GM12878 (cell line): ENCODE data around the gene CLCA2. TPM values are rescaled to one million over a fixed set of nuclear protein-coding genes. Genes with fewer than 3 reads are reported as not detected.

Experiments used
- ATAC-seq: fragments of 200-7000 bp; cut with Tn5 transposase; 3 replicates; pipeline ENCODE4 v1.9.1; 2020; ENCODE audit warnings: mild to moderate bottlenecking, moderate library complexity
- BruUV-seq: library from RNA; stranded (reverse); fragments of 400-500 nt; replicated peaks from 2 replicates; lab custom pipeline; 2021; lab: Mats Ljungman, UMichigan
- CTCF ChIA-PET: fragments of 300-600 bp; sonication (Branson Sonifier 250); formaldehyde crosslinking; extraction: SDS; loops from one replicate; lab custom pipeline; 2021; ENCODE audit warnings: inconsistent platforms; lab: Yijun Ruan, JAX
- POLR2A ChIA-PET: fragments of 350-600 bp; formaldehyde crosslinking; extraction: SDS; loops from one replicate; lab custom pipeline; 2021; ENCODE audit warnings: inconsistent platforms; lab: Charles Lee
- RAD21 ChIA-PET: fragments of 300-600 bp; sonication (Branson Sonifier 250); formaldehyde crosslinking; loops from one replicate; lab custom pipeline; 2023; ENCODE audit warnings: antibody characterized with exemption; ENCODE audit not compliant: unreplicated experiment; lab: Charles Lee
- SMC1A ChIA-PET: fragments of 300-600 bp; sonication (Branson Sonifier 250); formaldehyde crosslinking; loops from one replicate; lab custom pipeline; 2023; ENCODE audit not compliant: unreplicated experiment, uncharacterized antibody; lab: Charles Lee
- DNase-seq: peaks from one replicate; pipeline ENCODE4 v3.0.0-alpha.2; 2011; ENCODE audit warnings: low read depth, low spot score
- FAIRE-seq: peaks from 3 replicates; lab custom pipeline; 2011; peaks lifted over from hg19 to GRCh38; lab: Jason Lieb, UNC
- H2AFZ ChIP-seq: 2 replicates; pipeline ENCODE4 v1.6.0; 2011; ENCODE audit warnings: low read depth, low read length, control low read depth; ENCODE audit not compliant: control insufficient read depth
- H3K27ac ChIP-seq: 2 replicates; pipeline ENCODE4 v1.5.1; 2011; ENCODE audit warnings: control low read depth; ENCODE audit not compliant: control insufficient read depth, insufficient read depth
- H3K27me3 ChIP-seq, 2 experiments: replicated peaks in 1 of 2; 2 replicates each; pipeline versions ENCODE4 v1.6.0 to v1.6.1; 2011; ENCODE audit warnings: low read length in 1 of 2; ENCODE audit not compliant: control insufficient read depth in 2 of 2, insufficient read depth in 2 of 2
- H3K36me3 ChIP-seq, 2 experiments: 2 replicates each; pipeline ENCODE4 v1.5.1; 2011; ENCODE audit warnings: low read length in 1 of 2; ENCODE audit not compliant: control insufficient read depth in 2 of 2, insufficient read depth in 2 of 2
- H3K4me1 ChIP-seq: 2 replicates; pipeline ENCODE4 v1.6.1; 2011; ENCODE audit warnings: mild to moderate bottlenecking, low read length, moderate library complexity, mixed read lengths; ENCODE audit not compliant: control insufficient read depth, insufficient read depth
- H3K4me2 ChIP-seq: 2 replicates; pipeline ENCODE4 v1.6.0; 2011; ENCODE audit warnings: control low read depth; ENCODE audit not compliant: control insufficient read depth, insufficient read depth
- H3K4me3 ChIP-seq: fragments of 200-600 bp; sonication (generic); 2 replicates; pipeline ENCODE4 v1.5.1; 2016
- H3K79me2 ChIP-seq: 2 replicates; pipeline ENCODE4 v1.6.0; 2011; ENCODE audit warnings: low read length; ENCODE audit not compliant: control insufficient read depth, insufficient read depth
- H3K9ac ChIP-seq: 2 replicates; pipeline ENCODE4 v1.8.0; 2011; ENCODE audit warnings: low read length, control low read depth, mixed read lengths; ENCODE audit not compliant: control insufficient read depth, insufficient read depth
- H3K9me3 ChIP-seq: replicated peaks from 3 replicates; pipeline ENCODE4 v1.5.1; 2011; ENCODE audit warnings: mild to moderate bottlenecking, low read length; ENCODE audit not compliant: control insufficient read depth, insufficient read depth
- H4K20me1 ChIP-seq: 2 replicates; pipeline ENCODE4 v1.6.0; 2011; ENCODE audit not compliant: control insufficient read depth, insufficient read depth
- ATF2 ChIP-seq: IDR thresholded peaks from 2 replicates; pipeline ENCODE4 v1.6.1; 2012; ENCODE audit warnings: low read length, inconsistent platforms
- ATF7 ChIP-seq: fragments of 450-650 bp; IDR thresholded peaks from 2 replicates; pipeline ENCODE4 v1.6.1; 2016; ENCODE audit warnings: low read depth, mild to moderate bottlenecking
- CREB1 ChIP-seq: IDR thresholded peaks from 2 replicates; pipeline ENCODE4 v1.6.1; 2012; ENCODE audit warnings: low read depth, mild to moderate bottlenecking, inconsistent platforms
- E2F4 ChIP-seq: IDR thresholded peaks from 2 replicates; pipeline ENCODE4 v1.6.1; 2012; ENCODE audit warnings: low read depth, low read length, improper control_type of control experiment
- GABPA ChIP-seq: IDR thresholded peaks from 2 replicates; pipeline ENCODE4 v1.6.1; 2014; ENCODE audit warnings: antibody characterized with exemption, low read depth, mild to moderate bottlenecking, inconsistent platforms
- IRF4 ChIP-seq: IDR thresholded peaks from 2 replicates; pipeline ENCODE4 v1.6.1; 2011; ENCODE audit warnings: low read depth, low read length
- JUND ChIP-seq: IDR thresholded peaks from 2 replicates; pipeline ENCODE4 v1.6.1; 2012; ENCODE audit warnings: low read depth, mild to moderate bottlenecking, low read length, improper control_type of control experiment, moderate library complexity
- MYC ChIP-seq: IDR thresholded peaks from 2 replicates; pipeline ENCODE4 v1.6.1; 2011; ENCODE audit warnings: mild to moderate bottlenecking, low read length, moderate library complexity, inconsistent platforms; ENCODE audit not compliant: insufficient read depth, insufficient replicate concordance, insufficient read length, severe bottlenecking
- PRDM15 ChIP-seq: fragments of 450-650 bp; formaldehyde crosslinking; IDR thresholded peaks from 2 replicates; pipeline ENCODE4 v1.4.0; 2020; ENCODE audit warnings: mild to moderate bottlenecking, moderate library complexity
- RAD51 ChIP-seq: fragments of 450-650 bp; IDR thresholded peaks from 2 replicates; pipeline ENCODE4 v1.6.1; 2016; ENCODE audit warnings: moderate library complexity, mild to moderate bottlenecking, inconsistent platforms
- SMC3 ChIP-seq: IDR thresholded peaks from 2 replicates; pipeline ENCODE4 v1.6.1; 2011; ENCODE audit warnings: low read length, improper control_type of control experiment, borderline replicate concordance
- SRF ChIP-seq, 2 experiments: IDR thresholded peaks; 2 replicates each; pipeline ENCODE4 v1.6.1; 2011; ENCODE audit warnings: low read depth in 2 of 2, low read length in 2 of 2, mild to moderate bottlenecking in 1 of 2, moderate library complexity in 1 of 2
- TARDBP ChIP-seq: IDR thresholded peaks from 2 replicates; pipeline ENCODE4 v1.6.1; 2016; ENCODE audit warnings: borderline replicate concordance
- ZNF274 ChIP-seq: IDR thresholded peaks from one replicate; pipeline ENCODE4 v1.8.0; 2011; ENCODE audit not compliant: insufficient read length, insufficient read depth
- in situ Hi-C: fragments of 300-500 bp; cut with MboI; formaldehyde crosslinking; loops from 9 replicates; pipeline ENCODE4 v1.14.3; 2018; ENCODE audit warnings: mixed read lengths
- intact Hi-C: fragments of 100-400 bp; cut with micrococcal nuclease; formaldehyde crosslinking; loops from one replicate; pipeline ENCODE4 v1.14.2; 2022; ENCODE audit not compliant: unreplicated experiment
- polyA plus RNA-seq, 11 experiments: library from polyadenylated mRNA; depleted of rRNA in 4 of 11; unstranded in 6 of 11; stranded (reverse) in 5 of 11; fragments of >200 nt; fragmentation: Nextera tagmentation in 4 of 11; fragmentation: Illumina TruSeq in 1 of 11; extraction: Ambion mirVana in 4 of 11; extraction: Trizol in 1 of 11; gene quantifications; 1 replicate in 1 of 11; 2 replicates in 10 of 11; pipeline versions ENCODE4 v1.2.1 to v1.2.3, GENCODE V29; 2011 to 2016; ENCODE audit warnings: inconsistent platforms in 2 of 11, missing spikeins in 2 of 11, low read depth in 1 of 11
- total RNA-seq, 4 experiments: library from RNA; depleted of rRNA in 3 of 4; stranded (reverse); fragments of >200 nt in 3 of 4; fragmentation: Illumina TruSeq in 1 of 4; extraction: Trizol in 1 of 4; gene quantifications; 2 replicates each; pipeline versions ENCODE4 v1.2.1 to v1.2.3, GENCODE V29; 2013 to 2021
- TF ChIP-seq, protein P1 (sequence below): IDR thresholded peaks from 2 replicates; pipeline ENCODE4 v1.6.1; 2012; ENCODE audit warnings: mild to moderate bottlenecking, low read depth, low read length

CLCA2 gene
- total and polyA plus RNA-seq, 10 of the 15 experiments (the other 5 are each of a cell fraction or from before 2014, with no cell fraction given) = 0.01 to 0.20 (median 0.08) TPM; not detected in 6

DNA sequence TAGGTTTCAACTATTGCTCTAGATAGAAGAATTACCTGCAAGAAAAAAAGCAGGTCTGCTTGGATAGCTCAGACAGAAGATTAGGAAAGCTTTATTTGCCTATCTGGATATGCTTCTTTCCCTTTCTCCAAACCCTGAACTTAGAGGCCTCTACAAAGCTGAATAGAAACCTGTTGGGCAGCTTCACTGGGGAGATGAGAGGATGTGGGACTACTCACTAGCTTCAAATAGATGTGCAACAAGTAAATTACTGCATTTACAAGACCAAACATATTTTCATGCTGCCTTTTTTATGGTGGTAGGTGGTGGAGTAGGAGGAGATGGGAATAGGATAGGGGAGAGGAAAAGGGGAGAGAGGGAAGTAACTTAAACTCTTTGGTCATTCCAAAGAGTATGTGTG, 6.4 kb downstream of the CLCA2 start (continued):
- TF ChIP-seq, protein P1, sequence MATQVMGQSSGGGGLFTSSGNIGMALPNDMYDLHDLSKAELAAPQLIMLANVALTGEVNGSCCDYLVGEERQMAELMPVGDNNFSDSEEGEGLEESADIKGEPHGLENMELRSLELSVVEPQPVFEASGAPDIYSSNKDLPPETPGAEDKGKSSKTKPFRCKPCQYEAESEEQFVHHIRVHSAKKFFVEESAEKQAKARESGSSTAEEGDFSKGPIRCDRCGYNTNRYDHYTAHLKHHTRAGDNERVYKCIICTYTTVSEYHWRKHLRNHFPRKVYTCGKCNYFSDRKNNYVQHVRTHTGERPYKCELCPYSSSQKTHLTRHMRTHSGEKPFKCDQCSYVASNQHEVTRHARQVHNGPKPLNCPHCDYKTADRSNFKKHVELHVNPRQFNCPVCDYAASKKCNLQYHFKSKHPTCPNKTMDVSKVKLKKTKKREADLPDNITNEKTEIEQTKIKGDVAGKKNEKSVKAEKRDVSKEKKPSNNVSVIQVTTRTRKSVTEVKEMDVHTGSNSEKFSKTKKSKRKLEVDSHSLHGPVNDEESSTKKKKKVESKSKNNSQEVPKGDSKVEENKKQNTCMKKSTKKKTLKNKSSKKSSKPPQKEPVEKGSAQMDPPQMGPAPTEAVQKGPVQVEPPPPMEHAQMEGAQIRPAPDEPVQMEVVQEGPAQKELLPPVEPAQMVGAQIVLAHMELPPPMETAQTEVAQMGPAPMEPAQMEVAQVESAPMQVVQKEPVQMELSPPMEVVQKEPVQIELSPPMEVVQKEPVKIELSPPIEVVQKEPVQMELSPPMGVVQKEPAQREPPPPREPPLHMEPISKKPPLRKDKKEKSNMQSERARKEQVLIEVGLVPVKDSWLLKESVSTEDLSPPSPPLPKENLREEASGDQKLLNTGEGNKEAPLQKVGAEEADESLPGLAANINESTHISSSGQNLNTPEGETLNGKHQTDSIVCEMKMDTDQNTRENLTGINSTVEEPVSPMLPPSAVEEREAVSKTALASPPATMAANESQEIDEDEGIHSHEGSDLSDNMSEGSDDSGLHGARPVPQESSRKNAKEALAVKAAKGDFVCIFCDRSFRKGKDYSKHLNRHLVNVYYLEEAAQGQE = no peak

DNA sequence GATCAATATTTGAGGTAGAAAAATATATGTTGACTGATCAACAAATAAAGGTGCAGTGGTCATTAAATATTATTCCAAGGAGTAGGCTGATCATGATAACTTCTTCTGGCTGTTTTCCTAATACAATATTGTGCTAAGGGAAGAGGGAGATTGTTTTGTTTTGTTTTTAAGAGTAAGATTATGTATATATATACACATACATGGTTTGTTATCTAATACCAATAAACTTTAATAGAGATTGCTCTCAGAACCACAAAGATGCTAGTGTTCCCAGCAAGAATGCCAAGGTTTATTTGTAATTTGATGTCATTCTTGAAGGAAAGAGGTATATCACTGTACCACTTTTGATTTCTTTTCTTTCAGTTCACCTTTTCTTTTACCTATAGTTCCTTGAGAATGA, 10.1 kb downstream of the CLCA2 start:
- no peaks in the 10 kb centered on the region; a peak in 1 of 4 replicates for H3K27me3 ChIP-seq
- no peak for FAIRE-seq
- ATAC-seq = no peak
- H2AFZ ChIP-seq = no peak overlapping the region
- CTCF ChIA-PET = no interaction called here
- no peaks in the 10 kb centered on the region for H3K4me1 ChIP-seq
- H3K9me3 ChIP-seq = no peaks in the 10 kb centered on the region
- H3K4me2 ChIP-seq = no peak overlapping the region
- no peak overlapping the region for H3K9ac ChIP-seq
- no peak for DNase-seq
- SMC1A ChIA-PET = no interaction called here
- in situ Hi-C loops (no loop called here), intact Hi-C loops (no loop called here)
- H3K79me2 ChIP-seq = no peaks in the 10 kb centered on the region
- POLR2A ChIA-PET = no interaction called here
- no peak overlapping the region for H3K27ac ChIP-seq
- H4K20me1 ChIP-seq = no peaks in the 10 kb centered on the region
- RAD21 ChIA-PET = no interaction called here
- no TSS peak for BruUV-seq
- no peaks in the 10 kb centered on the region for H3K36me3 ChIP-seq
- no peak overlapping the region for H3K4me3 ChIP-seq
- no peak for TF ChIP-seq ATF2
- no peak for TF ChIP-seq RAD51
- TF ChIP-seq JUND = no peak
- TF ChIP-seq ZNF274 = no peak
- no peak for TF ChIP-seq PRDM15
- TF ChIP-seq SMC3 = no peak
- no peak for TF ChIP-seq SRF (IDR thresholded peaks at IDR 0.05; ENCODE audit: low read depth in 2 of 2, low read length in 2 of 2)
- no peak for TF ChIP-seq ATF7
- no peak for TF ChIP-seq GABPA
- TF ChIP-seq MYC = no peak
- TF ChIP-seq TARDBP = no peak
- TF ChIP-seq CREB1 = no peak
- TF ChIP-seq IRF4 = no peak
- TF ChIP-seq E2F4 = no peak
